ENCODE data around the gene NDUFS2.

NDUFS2 gene

GRCh38 chr1:161201836-161202712 is at the start of gene NDUFS2:
Gene NDUFS2, plus strand, starts transcription at chr1:161202367. Its CDS starts 19 bp downstream, at chr1:161202386.
- DNase-seq (ENCODE audit: low read depth in 2 of 2), result peak; percentile 94 to 95

- DNase-seq (ENCODE audit: low read depth in 2 of 2), result no peak
These were observed 49.0 kb upstream of the NDUFS2 start for GRCh38 chr1:161153176-161153575.

GRCh38 chr1:161153682-161154337 is 48.4 kb upstream of the NDUFS2 start, which contains the start of gene UFC1:
Gene UFC1, plus strand, starts transcription at chr1:161153978. Its CDS starts 20 bp downstream, at chr1:161153998.
- peak; percentile 66 to 77 for DNase-seq (ENCODE audit: low read depth in 2 of 2)

GRCh38 chr1:161157867-161158266 is 44.3 kb upstream of the NDUFS2 start:
- DNase-seq (ENCODE audit: low read depth in 2 of 2), result no peak

- DNase-seq (ENCODE audit: low read depth in 2 of 2), result no peak
These were observed 43.7 kb upstream of the NDUFS2 start for GRCh38 chr1:161158316-161159010.

- DNase-seq (ENCODE audit: low read depth in 2 of 2), result peak; percentile 82 to 89
These were observed 42.9 kb upstream of the NDUFS2 start, which contains the start of gene USP21 for GRCh38 chr1:161159087-161159912. Gene USP21, plus strand, starts transcription at chr1:161159500. Its CDS starts 1,141 bp downstream, at chr1:161160641.

GRCh38 chr1:161159913-161160243 is 42.3 kb upstream of the NDUFS2 start:
- DNase-seq (ENCODE audit: low read depth in 2 of 2), result no peak

GRCh38 chr1:161160671-161161145 is 41.5 kb upstream of the NDUFS2 start:
- no peak for DNase-seq (ENCODE audit: low read depth in 2 of 2)

- no peak for DNase-seq (ENCODE audit: low read depth in 2 of 2)
These were observed 40.5 kb upstream of the NDUFS2 start for GRCh38 chr1:161161652-161162051.

GRCh38 chr1:161162052-161162451 is 40.1 kb upstream of the NDUFS2 start:
- DNase-seq (ENCODE audit: low read depth in 2 of 2), result no peak

GRCh38 chr1:161162806-161163205 is 39.4 kb upstream of the NDUFS2 start:
- DNase-seq (ENCODE audit: low read depth in 2 of 2), result no peak

GRCh38 chr1:161163793-161164192 is 38.4 kb upstream of the NDUFS2 start:
- no peak for DNase-seq (ENCODE audit: low read depth in 2 of 2)

GRCh38 chr1:161164901-161165610 is 37.1 kb upstream of the NDUFS2 start:
- DNase-seq (ENCODE audit: low read depth in 2 of 2), result no peak

- DNase-seq (ENCODE audit: low read depth in 2 of 2), result peak; percentile 89 to 91
These were observed 36.2 kb upstream of the NDUFS2 start, which contains the start of gene PPOX for GRCh38 chr1:161165742-161166668. Gene PPOX, plus strand, starts transcription at chr1:161166426. Its CDS starts 422 bp downstream, at chr1:161166848.

GRCh38 chr1:161166669-161167548 is 35.3 kb upstream of the NDUFS2 start:
- DNase-seq (ENCODE audit: low read depth in 2 of 2), result no peak

GRCh38 chr1:161168906-161169305 is 33.3 kb upstream of the NDUFS2 start:
- DNase-seq (ENCODE audit: low read depth in 2 of 2), result no peak

- no peak for DNase-seq (ENCODE audit: low read depth in 2 of 2)
These were observed 31.0 kb upstream of the NDUFS2 start for GRCh38 chr1:161171191-161171590.

GRCh38 chr1:161171696-161172095 is 30.5 kb upstream of the NDUFS2 start:
- no peak for DNase-seq (ENCODE audit: low read depth in 2 of 2)

Data from stimulated activated CD4-positive, alpha-beta T cell treated with anti-CD3 and anti-CD28 coated beads, Interleukin-15, amount 100 ng/mL, for 48 hours (primary cell).